ENCODE results near the gene MYL6.

DNA sequence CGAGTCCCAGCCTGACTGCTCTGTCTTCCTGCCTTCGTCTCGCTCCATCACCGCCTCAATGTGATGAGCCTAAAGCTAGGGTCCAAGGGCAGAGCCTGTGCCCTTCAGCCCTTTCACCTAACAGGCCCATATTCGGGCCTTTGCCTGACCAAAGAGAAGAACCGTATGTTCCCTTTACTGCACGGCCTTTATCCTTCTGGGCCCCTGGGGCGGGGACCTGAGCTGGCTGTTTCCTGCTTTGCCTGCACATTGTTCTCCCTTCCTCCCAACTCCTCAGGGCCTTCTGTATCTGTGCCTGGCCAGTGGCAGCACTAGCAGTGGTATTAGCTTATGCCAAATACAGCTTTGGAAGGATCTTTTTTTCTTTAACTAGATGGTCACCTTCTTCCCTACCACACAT is 14.3 kb upstream of the MYL6 start:
- TF ChIP-seq, protein P1, sequence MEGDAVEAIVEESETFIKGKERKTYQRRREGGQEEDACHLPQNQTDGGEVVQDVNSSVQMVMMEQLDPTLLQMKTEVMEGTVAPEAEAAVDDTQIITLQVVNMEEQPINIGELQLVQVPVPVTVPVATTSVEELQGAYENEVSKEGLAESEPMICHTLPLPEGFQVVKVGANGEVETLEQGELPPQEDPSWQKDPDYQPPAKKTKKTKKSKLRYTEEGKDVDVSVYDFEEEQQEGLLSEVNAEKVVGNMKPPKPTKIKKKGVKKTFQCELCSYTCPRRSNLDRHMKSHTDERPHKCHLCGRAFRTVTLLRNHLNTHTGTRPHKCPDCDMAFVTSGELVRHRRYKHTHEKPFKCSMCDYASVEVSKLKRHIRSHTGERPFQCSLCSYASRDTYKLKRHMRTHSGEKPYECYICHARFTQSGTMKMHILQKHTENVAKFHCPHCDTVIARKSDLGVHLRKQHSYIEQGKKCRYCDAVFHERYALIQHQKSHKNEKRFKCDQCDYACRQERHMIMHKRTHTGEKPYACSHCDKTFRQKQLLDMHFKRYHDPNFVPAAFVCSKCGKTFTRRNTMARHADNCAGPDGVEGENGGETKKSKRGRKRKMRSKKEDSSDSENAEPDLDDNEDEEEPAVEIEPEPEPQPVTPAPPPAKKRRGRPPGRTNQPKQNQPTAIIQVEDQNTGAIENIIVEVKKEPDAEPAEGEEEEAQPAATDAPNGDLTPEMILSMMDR (IDR thresholded peaks at IDR 0.05; ENCODE audit: insufficient read depth, low read length), result no peak
- TF ChIP-seq, protein P2, sequence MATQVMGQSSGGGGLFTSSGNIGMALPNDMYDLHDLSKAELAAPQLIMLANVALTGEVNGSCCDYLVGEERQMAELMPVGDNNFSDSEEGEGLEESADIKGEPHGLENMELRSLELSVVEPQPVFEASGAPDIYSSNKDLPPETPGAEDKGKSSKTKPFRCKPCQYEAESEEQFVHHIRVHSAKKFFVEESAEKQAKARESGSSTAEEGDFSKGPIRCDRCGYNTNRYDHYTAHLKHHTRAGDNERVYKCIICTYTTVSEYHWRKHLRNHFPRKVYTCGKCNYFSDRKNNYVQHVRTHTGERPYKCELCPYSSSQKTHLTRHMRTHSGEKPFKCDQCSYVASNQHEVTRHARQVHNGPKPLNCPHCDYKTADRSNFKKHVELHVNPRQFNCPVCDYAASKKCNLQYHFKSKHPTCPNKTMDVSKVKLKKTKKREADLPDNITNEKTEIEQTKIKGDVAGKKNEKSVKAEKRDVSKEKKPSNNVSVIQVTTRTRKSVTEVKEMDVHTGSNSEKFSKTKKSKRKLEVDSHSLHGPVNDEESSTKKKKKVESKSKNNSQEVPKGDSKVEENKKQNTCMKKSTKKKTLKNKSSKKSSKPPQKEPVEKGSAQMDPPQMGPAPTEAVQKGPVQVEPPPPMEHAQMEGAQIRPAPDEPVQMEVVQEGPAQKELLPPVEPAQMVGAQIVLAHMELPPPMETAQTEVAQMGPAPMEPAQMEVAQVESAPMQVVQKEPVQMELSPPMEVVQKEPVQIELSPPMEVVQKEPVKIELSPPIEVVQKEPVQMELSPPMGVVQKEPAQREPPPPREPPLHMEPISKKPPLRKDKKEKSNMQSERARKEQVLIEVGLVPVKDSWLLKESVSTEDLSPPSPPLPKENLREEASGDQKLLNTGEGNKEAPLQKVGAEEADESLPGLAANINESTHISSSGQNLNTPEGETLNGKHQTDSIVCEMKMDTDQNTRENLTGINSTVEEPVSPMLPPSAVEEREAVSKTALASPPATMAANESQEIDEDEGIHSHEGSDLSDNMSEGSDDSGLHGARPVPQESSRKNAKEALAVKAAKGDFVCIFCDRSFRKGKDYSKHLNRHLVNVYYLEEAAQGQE (IDR thresholded peaks at IDR 0.05; ENCODE audit: insufficient replicate concordance, low read depth), result no peak
- no peak for TF ChIP-seq POLR2AphosphoS5 (IDR thresholded peaks at IDR 0.05; ENCODE audit: low read depth)
- no peak for TF ChIP-seq GABPA (IDR thresholded peaks at IDR 0.05; ENCODE audit: low read depth)

Data from HL-60 (cell line).